IPS DF 4.7 (cell line): ENCODE results near the gene ANKRD18A.
"Not testable (repeated sequence)": the region's sequence is repeated elsewhere in the genome, so short reads cannot be mapped to it uniquely, and the experiment has no call there.

Experiments used
- DNase-seq: peaks from one replicate; pipeline ENCODE4 v3.0.0-alpha.2; 2013; ENCODE audit warnings: low spot score; ENCODE audit errors: extremely low read depth

ANKRD18A gene

GRCh38 chr9:38546497-38547163 lies 73.8 kb downstream of the ANKRD18A start:
- not testable (repeated sequence) for DNase-seq

- DNase-seq, result not testable (repeated sequence)
Measured at GRCh38 chr9:38540535-38540934, 79.9 kb downstream of the ANKRD18A start.

DNA sequence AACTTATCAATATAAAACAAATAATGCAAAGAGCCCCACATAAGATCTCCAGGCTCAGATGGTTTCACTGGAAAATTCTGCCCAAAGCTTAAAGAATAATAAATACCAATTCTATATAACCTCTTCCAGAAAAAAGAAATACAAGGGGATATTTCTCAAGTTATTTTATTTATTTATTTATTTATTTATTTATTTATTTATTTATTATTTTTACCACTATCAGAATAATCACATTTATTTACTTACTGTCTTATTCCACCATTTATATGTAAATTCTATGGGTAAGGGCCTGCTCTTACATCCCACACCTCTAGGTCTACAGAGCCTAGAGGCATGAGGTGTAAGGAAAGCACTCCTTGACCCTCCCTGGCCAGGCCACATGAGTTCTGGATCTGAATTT lies 91.1 kb downstream of the ANKRD18A start:
- DNase-seq, result no peak

DNA sequence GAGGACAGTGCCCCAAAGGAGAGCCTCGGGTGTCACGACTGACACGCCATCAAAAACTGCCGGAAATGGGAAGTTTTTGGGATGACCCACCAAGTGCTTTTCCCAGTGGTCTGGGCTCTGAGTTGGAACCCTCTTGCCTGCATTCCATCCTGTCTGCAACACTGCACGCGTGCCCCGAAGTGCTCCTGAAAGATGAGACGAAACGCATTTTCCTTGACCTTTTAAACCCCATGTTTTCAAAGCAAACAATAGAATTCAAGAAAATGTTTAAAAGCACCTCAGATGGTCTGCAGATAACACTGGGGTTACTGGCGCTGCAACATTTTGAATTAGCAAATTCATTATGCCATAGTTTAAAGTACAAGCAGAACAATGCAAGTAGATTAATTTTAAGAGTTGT lies 92.9 kb downstream of the ANKRD18A start:
- DNase-seq, result no peak

- DNase-seq, result no peak
Measured at GRCh38 chr9:38526591-38526990, 93.8 kb downstream of the ANKRD18A start.

DNA sequence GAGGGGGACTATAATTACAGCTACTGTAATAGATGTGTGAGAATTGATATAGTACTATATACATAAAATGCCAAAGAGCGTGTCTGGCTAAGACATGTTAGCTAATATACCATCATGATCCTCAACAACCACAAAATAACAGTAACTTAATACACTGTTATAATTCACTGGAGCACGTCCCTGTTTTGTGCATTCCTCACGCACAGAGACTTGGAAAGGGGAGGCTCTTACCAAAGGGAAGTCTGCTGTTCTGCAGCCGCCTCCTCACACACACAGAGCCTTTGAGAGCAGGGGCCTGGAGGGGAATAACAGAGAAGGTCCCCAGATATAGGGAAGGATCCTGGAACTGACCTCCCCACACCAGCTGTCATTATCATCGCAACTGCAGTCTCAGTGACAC lies 97.3 kb downstream of the ANKRD18A start:
- no peak for DNase-seq

- no peak for DNase-seq
Measured at GRCh38 chr9:38521762-38522161, 98.6 kb downstream of the ANKRD18A start.
